T follicular helper cell (primary cell): ENCODE measurements around the gene IP6K3.

Source experiments
- DNase-seq: peaks from one replicate; pipeline ENCODE4 v3.0.0-alpha.2; 2020; ENCODE audit warnings: low read depth

IP6K3 gene

GRCh38 chr6:33672808-33673207, 73.9 kb downstream of the IP6K3 start:
- DNase-seq, result no peak

- DNase-seq, result no peak
These were observed 75.0 kb downstream of the IP6K3 start for GRCh38 chr6:33671744-33672072.
